Measurements from ENCODE around the gene ELP5.

GRCh38 chr17:7214300-7215135 is 37.5 kb upstream of the ELP5 start:
- TF ChIP-seq CTCF (IDR thresholded peaks at IDR 0.05; ENCODE audit: low read depth, low read length) (peak; percentile 35; the same call in 1 of the 2 replicates), EZH2phosphoT487 (IDR thresholded peaks at IDR 0.05; ENCODE audit: low read depth) (no peak)
